Measurements from ENCODE around the gene PPP4R3A. TPM values are rescaled to one million over a fixed set of nuclear protein-coding genes. Genes with fewer than 3 reads are reported as not detected.
"Not testable (repeated sequence)": the region's sequence is repeated elsewhere in the genome, so short reads cannot be mapped to it uniquely, and the experiment has no call there.

The PPP4R3A gene
- polyA plus RNA-seq, 10 donors: 54.1 to 73.2 (median 68.9) TPM

GRCh38 chr14:91444335-91445020 is 65.6 kb downstream of the PPP4R3A start:
- no peak for DNase-seq

- DNase-seq: no peak
These were observed 70.8 kb downstream of the PPP4R3A start for GRCh38 chr14:91439345-91439744.

GRCh38 chr14:91438845-91439244 is 71.3 kb downstream of the PPP4R3A start:
- no peak for DNase-seq

GRCh38 chr14:91436266-91436665 is 73.8 kb downstream of the PPP4R3A start:
- not testable (repeated sequence) for DNase-seq

- no peak for DNase-seq
These were observed 80.7 kb downstream of the PPP4R3A start for GRCh38 chr14:91429385-91429784.

GRCh38 chr14:91428931-91429330 is 81.2 kb downstream of the PPP4R3A start:
- DNase-seq: not testable (repeated sequence)

- not testable (repeated sequence) for DNase-seq
These were observed 84.6 kb downstream of the PPP4R3A start for GRCh38 chr14:91425531-91425944.

GRCh38 chr14:91424813-91425530 is 85.1 kb downstream of the PPP4R3A start:
- DNase-seq: no peak

GRCh38 chr14:91420686-91421085 is 89.4 kb downstream of the PPP4R3A start:
- DNase-seq: no peak

- DNase-seq: no peak
These were observed 90.7 kb downstream of the PPP4R3A start for GRCh38 chr14:91419451-91419850.

- no peak for DNase-seq
These were observed 91.1 kb downstream of the PPP4R3A start for GRCh38 chr14:91419044-91419397.

GRCh38 chr14:91418387-91419043 is 91.6 kb downstream of the PPP4R3A start:
- peak; percentile 29 to 86 (median 71) for DNase-seq

- DNase-seq: peak in 2 of 3 donors; percentile 34 to 65
These were observed 92.1 kb downstream of the PPP4R3A start for GRCh38 chr14:91417983-91418386.

GRCh38 chr14:91417120-91417982 is 92.8 kb downstream of the PPP4R3A start, which contains the start of gene CCDC88C:
TSS of gene CCDC88C (minus strand) at chr14:91417820. CDS start at chr14:91417690, 130 bp downstream.
- DNase-seq: peak; percentile 36 to 73 (median 49)

- DNase-seq: peak in 1 of 3 donors; percentile 28
These were observed 93.4 kb downstream of the PPP4R3A start for GRCh38 chr14:91416744-91417119.

GRCh38 chr14:91415794-91416743 is 94.0 kb downstream of the PPP4R3A start:
- no peak for DNase-seq

- DNase-seq: no peak
These were observed 95.7 kb downstream of the PPP4R3A start for GRCh38 chr14:91414475-91414833.

- no peak for DNase-seq
These were observed 96.3 kb downstream of the PPP4R3A start for GRCh38 chr14:91413547-91414474.

- DNase-seq: no peak
These were observed 97.2 kb downstream of the PPP4R3A start for GRCh38 chr14:91412939-91413338.

Measured in muscle of back (tissue), 11 donors.